ENCODE results near the gene PLD5.
"Not testable (repeated sequence)": the region's sequence is repeated elsewhere in the genome, so short reads cannot be mapped to it uniquely, and the experiment has no call there.

The PLD5 gene

GRCh38 chr1:242416657-242417056, 107.8 kb downstream of the PLD5 start:
- DNase-seq, result no peak

GRCh38 chr1:242412921-242413320, 111.6 kb downstream of the PLD5 start:
- DNase-seq, result no peak

GRCh38 chr1:242411901-242412300, 112.6 kb downstream of the PLD5 start:
- DNase-seq, result no peak

- no peak for DNase-seq
Measured at GRCh38 chr1:242405947-242406346, 118.5 kb downstream of the PLD5 start.

GRCh38 chr1:242404296-242404695, 120.2 kb downstream of the PLD5 start:
- DNase-seq, result no peak

- DNase-seq, result no peak
Measured at GRCh38 chr1:242402956-242403355, 121.5 kb downstream of the PLD5 start.

GRCh38 chr1:242401937-242402336, 122.6 kb downstream of the PLD5 start:
- DNase-seq, result no peak

- no peak for DNase-seq
Measured at GRCh38 chr1:242398351-242398750, 126.1 kb downstream of the PLD5 start.

GRCh38 chr1:242391896-242392295, 132.6 kb downstream of the PLD5 start:
- DNase-seq, result no peak

- not testable (repeated sequence) for DNase-seq
Measured at GRCh38 chr1:242376121-242376520, 148.4 kb downstream of the PLD5 start.

GRCh38 chr1:242350446-242350845, 174.1 kb downstream of the PLD5 start:
- not testable (repeated sequence) for DNase-seq

GRCh38 chr1:242349636-242350035, 174.9 kb downstream of the PLD5 start:
- DNase-seq, result no peak

- DNase-seq, result not testable (repeated sequence)
Measured at GRCh38 chr1:242330865-242331264, 193.6 kb downstream of the PLD5 start.

- not testable (repeated sequence) for DNase-seq
Measured at GRCh38 chr1:242327381-242327780, 197.1 kb downstream of the PLD5 start.

GRCh38 chr1:242321981-242322380, 202.5 kb downstream of the PLD5 start:
- DNase-seq, result not testable (repeated sequence)

- DNase-seq, result no peak
Measured at GRCh38 chr1:242318140-242318539, 206.4 kb downstream of the PLD5 start.

GRCh38 chr1:242314865-242315264, 209.6 kb downstream of the PLD5 start:
- DNase-seq, result not testable (repeated sequence)

- not testable (repeated sequence) for DNase-seq
Measured at GRCh38 chr1:242314085-242314649, 210.3 kb downstream of the PLD5 start.

- not testable (repeated sequence) for DNase-seq
Measured at GRCh38 chr1:242308681-242309080, 215.8 kb downstream of the PLD5 start.

- DNase-seq, result not testable (repeated sequence)
Measured at GRCh38 chr1:242293781-242294180, 230.7 kb downstream of the PLD5 start.

GRCh38 chr1:242288067-242288466, 236.4 kb downstream of the PLD5 start:
- DNase-seq, result not testable (repeated sequence)

- not testable (repeated sequence) for DNase-seq
Measured at GRCh38 chr1:242282758-242283485, 241.6 kb downstream of the PLD5 start.

GRCh38 chr1:242278406-242278805, 246.1 kb downstream of the PLD5 start:
- DNase-seq, result not testable (repeated sequence)

- peak; percentile 49 for DNase-seq
Measured at GRCh38 chr1:242276769-242277168, 247.7 kb downstream of the PLD5 start.

GRCh38 chr1:242267004-242267403, 257.5 kb downstream of the PLD5 start:
- not testable (repeated sequence) for DNase-seq

Measured in retina (tissue), 1 donor.